NCI-H774 (cell line): Measurements from ENCODE around the gene GEMIN7.

ENCODE experiments used
- DNase-seq: peaks from one replicate; lab custom pipeline; 2025; lab: John Stamatoyannopoulos, UW

The GEMIN7 gene

GRCh38 chr19:45128806-45129205 is 49.7 kb downstream of the GEMIN7 start:
- DNase-seq: no peak

- DNase-seq: no peak
Measured at GRCh38 chr19:45130236-45130635, 51.2 kb downstream of the GEMIN7 start.

GRCh38 chr19:45130888-45131615 is 52.0 kb downstream of the GEMIN7 start:
- DNase-seq: peak; percentile 86

GRCh38 chr19:45133661-45134060 is 54.6 kb downstream of the GEMIN7 start:
- DNase-seq: no peak

- no peak for DNase-seq
Measured at GRCh38 chr19:45135176-45135885, 56.3 kb downstream of the GEMIN7 start.

GRCh38 chr19:45136507-45137178 is 57.6 kb downstream of the GEMIN7 start:
- no peak for DNase-seq

GRCh38 chr19:45137179-45137761 is 58.2 kb downstream of the GEMIN7 start:
- DNase-seq: no peak

- no peak for DNase-seq
Measured at GRCh38 chr19:45138303-45138751, 59.3 kb downstream of the GEMIN7 start.

- DNase-seq: no peak
Measured at GRCh38 chr19:45139286-45140143, 60.5 kb downstream of the GEMIN7 start.

- no peak for DNase-seq
Measured at GRCh38 chr19:45140144-45140503, 61.1 kb downstream of the GEMIN7 start.

- no peak for DNase-seq
Measured at GRCh38 chr19:45140533-45140932, 61.5 kb downstream of the GEMIN7 start.
